Measurements from ENCODE around the gene STK35.
"Not testable (repeated sequence)": the region's sequence is repeated elsewhere in the genome, so short reads cannot be mapped to it uniquely, and the experiment has no call there.

The STK35 gene

GRCh38 chr20:2183381-2183780 is 81.8 kb downstream of the STK35 start:
- no peak for DNase-seq (ENCODE audit: low read depth, low spot score)

DNA sequence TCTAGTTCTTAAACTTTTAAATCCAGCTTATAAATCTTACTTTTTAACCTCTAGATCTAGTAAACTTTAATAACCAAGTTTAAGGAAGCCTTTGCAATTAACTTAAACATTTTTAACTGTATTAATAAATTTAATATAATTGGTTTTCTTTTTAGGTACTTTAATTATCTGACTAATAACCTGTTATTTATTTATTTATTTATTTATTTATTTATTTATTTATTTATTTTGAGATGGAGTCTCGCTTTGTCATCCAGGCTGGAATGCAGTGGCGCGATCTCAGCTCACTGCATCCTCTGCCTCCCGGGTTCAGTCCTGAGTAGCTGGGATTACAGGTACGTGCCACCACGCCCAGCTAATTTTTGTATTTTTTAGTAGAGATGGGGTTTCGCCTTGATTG is 83.3 kb downstream of the STK35 start:
- DNase-seq (ENCODE audit: low read depth, low spot score) = not testable (repeated sequence)

GRCh38 chr20:2195614-2196013 is 94.0 kb downstream of the STK35 start:
- no peak for DNase-seq (ENCODE audit: low read depth, low spot score)

DNA sequence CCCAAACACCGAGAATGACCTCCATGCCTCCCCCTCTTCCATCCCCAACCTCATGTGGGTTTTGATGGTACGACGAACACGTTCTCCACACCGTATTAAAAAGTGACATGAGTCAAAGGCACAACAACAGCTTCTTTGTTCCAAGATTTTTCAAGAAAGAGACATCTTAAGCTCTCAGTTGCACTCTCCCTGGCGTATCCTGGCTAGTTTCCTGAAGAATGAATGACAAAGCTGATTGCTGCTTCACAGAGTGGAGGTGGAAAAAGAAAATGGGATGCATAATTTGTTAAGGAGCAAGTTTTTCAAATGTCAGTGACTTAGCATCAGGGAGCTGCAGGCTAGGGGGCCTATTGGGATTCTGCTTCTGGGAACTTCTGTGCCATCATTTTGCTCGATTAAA is 95.5 kb downstream of the STK35 start:
- no peak for DNase-seq (ENCODE audit: low read depth, low spot score)

Measured in smooth muscle cell of the brain vasculature (primary cell).